Esophagus squamous epithelium (tissue), 4 donors: Measurements from ENCODE around the gene INTS15.

Source experiments
- POLR2A ChIP-seq, 4 donors: fragments of 450-650 bp; IDR thresholded peaks; one replicate each; pipeline ENCODE4 v1.6.1; 2017; ENCODE audit warnings: antibody characterized with exemption in 4 of 4, mild to moderate bottlenecking in 4 of 4, moderate library complexity in 3 of 4
- TF ChIP-seq, protein P1 (sequence below), 6 experiments: fragments of 450-650 bp in 4 of 6; fragments of 200-600 bp in 2 of 6; sonication (generic) in 2 of 6; IDR thresholded peaks; one replicate each; pipeline ENCODE4 v1.5.1; 2016 to 2019; ENCODE audit warnings: antibody characterized with exemption in 6 of 6, mild to moderate bottlenecking in 4 of 6, moderate library complexity in 4 of 6

DNA sequence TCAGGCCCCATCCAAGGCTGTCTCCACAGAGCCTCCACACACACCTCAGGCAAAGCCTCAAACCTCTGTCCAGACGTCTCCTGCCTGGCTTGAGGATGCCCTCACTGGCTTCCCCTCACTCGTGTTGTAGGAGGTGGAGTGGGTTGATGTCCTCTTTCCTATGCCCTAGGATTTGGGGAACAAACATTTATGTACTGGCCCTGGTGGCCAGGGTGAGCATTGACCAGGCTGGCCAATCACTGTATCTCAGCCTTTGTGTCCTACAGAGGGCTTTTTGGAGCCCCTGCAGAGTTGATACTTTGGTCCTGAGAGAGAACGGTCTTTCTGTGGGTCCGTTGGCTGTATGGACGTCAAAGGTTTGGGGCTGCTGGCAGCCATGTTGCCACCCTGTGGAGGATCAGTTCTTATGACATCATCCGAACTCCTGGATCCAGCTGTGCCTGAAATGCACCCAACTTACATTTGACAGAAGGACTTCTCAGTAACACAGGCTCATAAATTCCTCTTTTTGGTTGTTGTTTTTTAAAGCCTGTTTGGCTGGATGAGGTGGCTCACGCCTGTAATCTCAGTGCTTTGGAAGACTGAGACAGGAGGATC, 36.3 kb upstream of the INTS15 start:
- TF ChIP-seq, protein P1, sequence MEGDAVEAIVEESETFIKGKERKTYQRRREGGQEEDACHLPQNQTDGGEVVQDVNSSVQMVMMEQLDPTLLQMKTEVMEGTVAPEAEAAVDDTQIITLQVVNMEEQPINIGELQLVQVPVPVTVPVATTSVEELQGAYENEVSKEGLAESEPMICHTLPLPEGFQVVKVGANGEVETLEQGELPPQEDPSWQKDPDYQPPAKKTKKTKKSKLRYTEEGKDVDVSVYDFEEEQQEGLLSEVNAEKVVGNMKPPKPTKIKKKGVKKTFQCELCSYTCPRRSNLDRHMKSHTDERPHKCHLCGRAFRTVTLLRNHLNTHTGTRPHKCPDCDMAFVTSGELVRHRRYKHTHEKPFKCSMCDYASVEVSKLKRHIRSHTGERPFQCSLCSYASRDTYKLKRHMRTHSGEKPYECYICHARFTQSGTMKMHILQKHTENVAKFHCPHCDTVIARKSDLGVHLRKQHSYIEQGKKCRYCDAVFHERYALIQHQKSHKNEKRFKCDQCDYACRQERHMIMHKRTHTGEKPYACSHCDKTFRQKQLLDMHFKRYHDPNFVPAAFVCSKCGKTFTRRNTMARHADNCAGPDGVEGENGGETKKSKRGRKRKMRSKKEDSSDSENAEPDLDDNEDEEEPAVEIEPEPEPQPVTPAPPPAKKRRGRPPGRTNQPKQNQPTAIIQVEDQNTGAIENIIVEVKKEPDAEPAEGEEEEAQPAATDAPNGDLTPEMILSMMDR (IDR thresholded peaks at IDR 0.05): no peak
- no peak for TF ChIP-seq POLR2A (IDR thresholded peaks at IDR 0.05)
